ENCODE data around the gene NARF. TPM values are rescaled to one million over a fixed set of nuclear protein-coding genes. Genes with fewer than 3 reads are reported as not detected.
"Not testable (repeated sequence)": the region's sequence is repeated elsewhere in the genome, so short reads cannot be mapped to it uniquely, and the experiment has no call there.

The NARF gene
- 45.4 and 64.4 TPM in 2 replicates for total RNA-seq

DNA sequence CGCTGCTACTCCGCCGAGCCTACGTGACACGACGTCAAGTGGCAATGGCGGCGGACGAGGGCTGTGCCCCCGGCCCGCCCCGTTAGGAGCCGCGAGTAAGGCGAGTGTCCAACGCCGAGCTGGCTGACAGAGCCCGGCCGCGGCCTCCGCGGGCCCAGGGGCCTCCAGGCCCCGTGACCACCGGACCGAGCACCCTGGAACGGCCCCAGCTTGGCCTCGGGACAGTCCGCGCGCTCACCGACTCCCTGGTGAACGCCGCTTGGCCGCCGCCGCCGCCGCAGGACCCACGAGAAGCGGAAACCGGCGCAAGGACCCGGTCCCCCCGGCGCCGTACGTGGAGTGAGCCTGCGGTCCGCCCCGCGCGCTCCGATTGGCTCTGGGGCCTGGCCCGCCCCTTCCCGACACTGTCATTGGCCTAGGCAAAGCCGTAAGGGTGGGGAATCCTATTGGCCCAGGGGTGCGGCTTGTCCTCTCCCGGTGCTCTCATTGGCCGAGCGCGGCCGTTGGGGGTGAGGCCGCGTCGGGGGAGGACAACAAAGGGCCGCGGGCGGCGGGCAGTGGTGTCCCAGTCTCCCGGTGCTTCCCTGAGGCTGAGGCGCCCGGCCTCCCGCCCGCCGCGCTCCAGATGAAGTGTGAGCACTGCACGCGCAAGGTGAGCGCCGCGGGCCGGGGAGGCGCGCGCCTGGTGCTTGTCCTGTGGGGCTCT is at the start of gene NARF:
Gene NARF, plus strand, starts transcription at position 563 of the 706 bp plus-strand sequence. Its CDS starts 63 bp downstream, at position 626.
- peak within 1 kb of the TSS; percentile 87 for H3K4me3 ChIP-seq (ENCODE audit: low read depth, low read length)
- TF ChIP-seq, protein P1, sequence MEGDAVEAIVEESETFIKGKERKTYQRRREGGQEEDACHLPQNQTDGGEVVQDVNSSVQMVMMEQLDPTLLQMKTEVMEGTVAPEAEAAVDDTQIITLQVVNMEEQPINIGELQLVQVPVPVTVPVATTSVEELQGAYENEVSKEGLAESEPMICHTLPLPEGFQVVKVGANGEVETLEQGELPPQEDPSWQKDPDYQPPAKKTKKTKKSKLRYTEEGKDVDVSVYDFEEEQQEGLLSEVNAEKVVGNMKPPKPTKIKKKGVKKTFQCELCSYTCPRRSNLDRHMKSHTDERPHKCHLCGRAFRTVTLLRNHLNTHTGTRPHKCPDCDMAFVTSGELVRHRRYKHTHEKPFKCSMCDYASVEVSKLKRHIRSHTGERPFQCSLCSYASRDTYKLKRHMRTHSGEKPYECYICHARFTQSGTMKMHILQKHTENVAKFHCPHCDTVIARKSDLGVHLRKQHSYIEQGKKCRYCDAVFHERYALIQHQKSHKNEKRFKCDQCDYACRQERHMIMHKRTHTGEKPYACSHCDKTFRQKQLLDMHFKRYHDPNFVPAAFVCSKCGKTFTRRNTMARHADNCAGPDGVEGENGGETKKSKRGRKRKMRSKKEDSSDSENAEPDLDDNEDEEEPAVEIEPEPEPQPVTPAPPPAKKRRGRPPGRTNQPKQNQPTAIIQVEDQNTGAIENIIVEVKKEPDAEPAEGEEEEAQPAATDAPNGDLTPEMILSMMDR (conservative IDR thresholded peaks at IDR 0.05; ENCODE audit: low read depth, low read length), result no peak
- DNase-seq (ENCODE audit: low read depth), result peak; percentile 65

DNA sequence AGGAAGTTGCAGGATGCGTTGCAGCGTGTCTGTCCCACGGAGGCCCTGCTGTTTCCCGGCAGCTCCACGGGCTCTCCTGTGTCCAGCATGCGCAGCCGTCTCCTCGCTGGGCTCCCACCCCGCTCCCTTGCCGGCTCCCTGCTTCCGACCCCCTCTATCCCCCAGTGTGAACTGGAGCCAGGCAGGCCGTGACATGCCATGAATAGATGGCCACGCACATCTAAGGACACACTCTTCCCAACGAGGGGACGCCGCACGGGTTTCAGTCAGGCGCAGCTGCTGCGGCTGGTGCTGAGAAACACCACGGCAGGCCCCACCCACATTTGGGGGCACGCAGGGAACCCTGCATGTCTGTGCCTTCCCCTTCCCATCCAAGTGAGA is 49.6 kb upstream of the NARF start:
- DNase-seq (ENCODE audit: low read depth), result no peak
- no peak overlapping the region for H3K4me3 ChIP-seq (ENCODE audit: low read depth, low read length)
- TF ChIP-seq, protein P1 (conservative IDR thresholded peaks at IDR 0.05; ENCODE audit: low read depth, low read length), result no peak

DNA sequence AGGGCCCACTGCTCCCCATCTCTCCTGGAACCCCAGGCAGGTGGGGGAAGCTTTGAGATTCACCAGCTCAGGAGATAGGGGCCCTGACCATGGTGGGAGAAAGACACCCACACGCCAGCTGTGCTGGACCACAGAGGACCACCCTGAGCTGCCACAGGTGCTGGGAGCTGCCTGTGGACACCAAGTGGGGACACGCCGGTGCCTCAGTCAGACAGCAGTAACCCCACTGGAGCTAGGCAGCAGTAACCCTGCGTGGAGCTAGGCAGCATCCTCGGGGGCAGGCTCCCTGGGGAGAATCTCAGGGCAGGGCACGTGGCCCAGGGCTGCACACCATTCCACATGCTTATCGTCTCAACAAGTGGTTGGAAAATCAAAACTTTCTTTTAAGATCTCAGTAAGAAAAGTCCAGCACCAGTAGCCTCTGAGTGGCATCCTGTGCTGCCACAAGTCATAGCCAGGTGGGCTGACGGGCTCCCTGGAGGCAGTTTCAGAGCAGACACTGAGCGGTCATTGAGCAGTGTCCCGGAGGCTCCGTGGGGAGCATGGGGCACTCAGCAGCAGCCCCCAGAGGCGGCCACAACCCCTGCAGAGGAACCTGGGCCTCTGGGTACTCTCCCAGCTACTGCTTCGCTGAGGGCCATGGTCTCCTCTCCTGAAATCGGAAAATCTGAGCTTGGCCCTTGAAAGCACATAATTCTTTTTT is 48.4 kb upstream of the NARF start:
- TF ChIP-seq, protein P1 (conservative IDR thresholded peaks at IDR 0.05; ENCODE audit: low read depth, low read length), result no peak
- DNase-seq (ENCODE audit: low read depth), result no peak

DNA sequence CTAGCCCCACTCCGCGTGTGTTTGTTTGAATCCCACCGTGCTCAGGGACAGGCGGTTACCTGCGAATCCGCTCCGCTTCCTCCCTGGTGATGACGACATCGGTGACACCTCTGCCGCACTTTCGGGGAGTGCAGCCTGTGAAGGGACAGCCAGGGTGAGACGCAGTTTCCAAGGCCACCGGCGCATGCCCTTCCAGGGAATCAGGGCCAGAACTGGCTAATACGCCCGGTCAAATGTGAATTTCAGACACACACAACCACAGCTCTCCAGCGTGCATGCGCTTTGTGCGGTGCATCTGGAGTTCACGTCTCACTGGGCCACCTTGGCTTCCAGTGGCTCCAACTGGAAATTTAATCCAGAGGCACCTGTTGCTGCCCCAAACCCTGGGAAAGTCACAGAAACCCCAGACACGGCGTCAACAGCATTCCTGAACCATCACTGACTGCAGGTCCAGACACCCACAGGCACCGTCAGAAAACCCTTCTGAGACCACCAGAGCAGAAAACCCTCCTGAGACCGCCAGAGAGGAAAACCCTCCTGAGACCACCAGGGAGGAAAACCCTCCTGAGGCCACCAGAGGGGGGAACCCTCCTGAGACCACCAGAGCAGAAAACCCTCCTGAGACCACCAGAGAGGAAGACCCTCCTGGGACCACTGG is 47.0 kb upstream of the NARF start:
- DNase-seq (ENCODE audit: low read depth), result no peak
- TF ChIP-seq, protein P1 (conservative IDR thresholded peaks at IDR 0.05; ENCODE audit: low read depth, low read length), result no peak
- H3K4me3 ChIP-seq (ENCODE audit: low read depth, low read length), result no peak overlapping the region

More for the DNA sequence above, 48.4 kb upstream of the NARF start:
- H3K4me3 ChIP-seq (ENCODE audit: low read depth, low read length), result no peak overlapping the region

DNA sequence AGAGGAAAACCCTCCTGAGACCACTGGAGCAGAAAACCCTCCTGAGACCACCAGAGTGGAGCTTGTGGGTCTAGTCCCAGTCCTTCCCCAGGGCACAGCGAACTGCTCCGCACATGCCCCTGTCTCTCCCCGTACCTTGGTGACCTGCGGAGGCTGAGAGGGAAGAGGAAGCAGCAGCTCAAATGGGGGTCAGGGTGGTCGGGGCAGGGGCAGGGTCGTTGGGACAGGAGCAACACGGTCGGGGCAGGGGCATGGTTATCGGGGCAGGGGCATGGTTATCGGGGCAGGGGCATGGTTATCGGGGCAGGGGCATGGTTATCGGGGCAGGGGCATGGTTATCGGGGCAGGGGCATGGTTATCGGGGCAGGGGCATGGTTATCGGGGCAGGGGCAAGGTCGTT is 46.5 kb upstream of the NARF start:
- DNase-seq (ENCODE audit: low read depth); H3K4me3 ChIP-seq (ENCODE audit: low read depth, low read length): not testable (repeated sequence)

DNA sequence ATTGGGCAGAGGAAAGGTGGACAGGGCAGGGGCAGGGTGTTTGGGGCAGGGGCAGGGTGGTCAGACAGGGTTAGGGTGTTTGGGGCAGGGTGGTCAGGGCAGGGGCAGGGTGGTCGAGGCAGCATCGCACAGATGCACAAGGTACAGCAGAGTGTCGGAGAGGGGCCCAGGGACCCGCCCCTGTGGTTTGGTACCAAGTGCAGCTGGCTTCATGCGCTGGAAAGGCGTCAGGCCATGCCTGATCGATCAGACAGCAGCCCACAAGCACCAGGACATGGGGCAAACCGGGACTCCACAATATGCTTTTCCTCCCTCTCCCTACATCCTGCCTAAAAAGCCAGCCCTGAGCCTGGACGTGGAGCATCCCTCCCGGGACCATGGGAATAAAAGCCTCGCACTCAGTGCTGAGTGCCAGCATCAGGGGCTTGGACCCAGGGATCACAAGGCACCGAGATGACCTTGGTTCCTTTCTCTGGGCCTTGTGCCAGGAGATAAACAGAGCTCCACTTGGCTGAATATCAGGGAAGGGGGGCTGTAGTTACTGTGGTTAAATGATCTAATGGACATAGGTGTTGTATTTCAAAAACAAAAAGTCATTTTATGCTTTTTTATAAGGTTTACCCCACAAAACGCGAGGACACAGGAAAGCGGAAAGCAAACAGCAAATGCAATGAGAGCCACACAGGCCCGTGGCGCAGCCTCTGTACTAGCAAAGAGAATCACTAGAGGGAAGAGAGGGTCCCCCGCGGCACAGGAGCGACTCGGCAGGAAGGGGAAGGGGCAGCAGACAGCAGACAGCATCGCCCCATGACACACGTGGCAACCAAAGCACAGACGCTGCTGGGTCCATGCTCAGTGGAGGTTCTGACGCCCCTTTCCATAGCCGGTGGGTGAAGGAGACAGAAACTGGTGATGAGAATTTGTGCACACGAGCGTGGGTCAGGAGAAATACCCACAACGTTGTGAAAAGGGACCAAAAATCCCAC is 45.7 kb upstream of the NARF start:
- TF ChIP-seq, protein P1 (conservative IDR thresholded peaks at IDR 0.05; ENCODE audit: low read depth, low read length), result no peak
- H3K4me3 ChIP-seq (ENCODE audit: low read depth, low read length), result no peak overlapping the region
- no peak for DNase-seq (ENCODE audit: low read depth)
